Neuronal stem cell (in vitro differentiated cells): ENCODE data around the gene CAMTA1.

Experiments used
- DNase-seq: peaks from one replicate; pipeline ENCODE4 v3.0.0-alpha.2; 2013; ENCODE audit warnings: low spot score
- H2AFZ ChIP-seq: one replicate; pipeline ENCODE4 v1.6.1; 2013; ENCODE audit warnings: mild to moderate bottlenecking, low read length, inconsistent platforms
- H2AK5ac ChIP-seq: 2 replicates; pipeline ENCODE4 v1.6.1; 2013; ENCODE audit warnings: low read depth, mild to moderate bottlenecking, inconsistent platforms, low read length, moderate library complexity, mixed read lengths
- H2BK120ac ChIP-seq: 2 replicates; pipeline ENCODE4 v1.6.1; 2013; ENCODE audit warnings: low read depth, mild to moderate bottlenecking, inconsistent platforms, low read length, moderate library complexity, mixed read lengths
- H2BK12ac ChIP-seq: one replicate; pipeline ENCODE4 v1.6.1; 2013; ENCODE audit warnings: low read length, inconsistent platforms
- H2BK15ac ChIP-seq: 2 replicates; pipeline ENCODE4 v1.6.1; 2013; ENCODE audit warnings: mild to moderate bottlenecking, low read length, inconsistent platforms, mixed read lengths
- H2BK5ac ChIP-seq: one replicate; pipeline ENCODE4 v1.6.1; 2013; ENCODE audit warnings: inconsistent platforms, mild to moderate bottlenecking, low read length, moderate library complexity
- H3K14ac ChIP-seq: one replicate; pipeline ENCODE4 v1.6.1; 2013; ENCODE audit warnings: low read length, inconsistent platforms
- H3K18ac ChIP-seq: 2 replicates; pipeline ENCODE4 v1.6.1; 2013; ENCODE audit warnings: low read length, inconsistent platforms
- H3K23ac ChIP-seq: 2 replicates; pipeline ENCODE4 v1.6.1; 2013; ENCODE audit warnings: low read depth, mild to moderate bottlenecking, mixed read lengths, low read length, inconsistent platforms; ENCODE audit not compliant: poor library complexity
- H3K27ac ChIP-seq: replicated peaks from 3 replicates; pipeline ENCODE4 v1.5.1; 2013; ENCODE audit warnings: low read length, inconsistent platforms
- H3K27me3 ChIP-seq, 3 experiments: 2 replicates each; pipeline ENCODE4 v1.6.1; 2013; ENCODE audit warnings: low read length in 3 of 3, mild to moderate bottlenecking in 2 of 3, inconsistent platforms in 1 of 3, low read depth in 1 of 3, mixed read lengths in 1 of 3, moderate library complexity in 1 of 3; ENCODE audit not compliant: control insufficient read depth in 3 of 3, insufficient read depth in 3 of 3
- H3K36me3 ChIP-seq, 2 donors: replicated peaks in 1 of 2; 2 replicates each; pipeline ENCODE4 v1.6.1; 2013; ENCODE audit warnings: low read length in 2 of 2; ENCODE audit not compliant: control insufficient read depth in 2 of 2, insufficient read depth in 2 of 2
- H3K4ac ChIP-seq: 2 replicates; pipeline ENCODE4 v1.6.1; 2013; ENCODE audit warnings: inconsistent platforms, mild to moderate bottlenecking, low read length, moderate library complexity
- H3K4me1 ChIP-seq, 2 donors: 1 replicate in 1 of 2; 2 replicates in 1 of 2; pipeline ENCODE4 v1.6.1; 2013; ENCODE audit warnings: low read length in 2 of 2, low read depth in 1 of 2; ENCODE audit not compliant: control insufficient read depth in 2 of 2, insufficient read depth in 1 of 2
- H3K4me2 ChIP-seq: one replicate; pipeline ENCODE4 v1.6.1; 2013; ENCODE audit warnings: mild to moderate bottlenecking, low read length, inconsistent platforms; ENCODE audit not compliant: insufficient read depth, poor library complexity, severe bottlenecking
- H3K4me3 ChIP-seq, 2 donors: 2 replicates each; pipeline ENCODE4 v1.5.1; 2013; ENCODE audit warnings: low read length in 2 of 2, mild to moderate bottlenecking in 2 of 2, inconsistent platforms in 1 of 2, moderate library complexity in 1 of 2
- H3K79me1 ChIP-seq: one replicate; pipeline ENCODE4 v1.6.1; 2013; ENCODE audit warnings: low read depth, mild to moderate bottlenecking, inconsistent platforms, low read length, moderate library complexity
- H3K9ac ChIP-seq: one replicate; pipeline ENCODE4 v1.6.1; 2013; ENCODE audit warnings: mild to moderate bottlenecking, low read depth, low read length, inconsistent platforms; ENCODE audit not compliant: poor library complexity
- H3K9me3 ChIP-seq, 2 donors: replicated peaks in 1 of 2; 2 replicates each; pipeline versions ENCODE3 to v1.6.1; 2013; ENCODE audit warnings: low read length in 2 of 2, mild to moderate bottlenecking in 2 of 2, inconsistent platforms in 1 of 2, low read depth in 1 of 2, mixed read lengths in 1 of 2, moderate library complexity in 1 of 2; ENCODE audit not compliant: control insufficient read depth in 2 of 2, insufficient read depth in 1 of 2
- H4K8ac ChIP-seq: one replicate; pipeline ENCODE4 v1.6.1; 2013; ENCODE audit warnings: low read depth, mild to moderate bottlenecking, inconsistent platforms, low read length, moderate library complexity
- H4K91ac ChIP-seq: one replicate; pipeline ENCODE4 v1.6.1; 2013; ENCODE audit warnings: low read length, low read depth, mild to moderate bottlenecking, inconsistent platforms; ENCODE audit not compliant: poor library complexity
- WGBS, 2 donors: extraction: QIAGEN DNeasy Blood & Tissue Kit; methylation state at CpG; one replicate each; pipeline ENCODE4 v1.1.7; 2013; ENCODE audit warnings: missing lambda C conversion rate in 2 of 2, mixed read lengths in 1 of 2; ENCODE audit not compliant: insufficient read length in 2 of 2, insufficient replicate concordance in 1 of 2; ENCODE audit errors: extremely low coverage in 2 of 2; 5-methylcytosine and 5-hydroxymethylcytosine counted together

CAMTA1 gene

GRCh38 chr1:7485086-7485780 is 700.0 kb downstream of the CAMTA1 start:
- H2BK12ac ChIP-seq = no peak overlapping the region

GRCh38 chr1:7485826-7486225 is 700.6 kb downstream of the CAMTA1 start:
- no peak for DNase-seq
- H3K23ac ChIP-seq = no peak overlapping the region
- no peak overlapping the region for H4K8ac ChIP-seq
- H4K91ac ChIP-seq = no peak overlapping the region
- H2BK15ac ChIP-seq = no peak overlapping the region
- no peaks in the 10 kb centered on the region for H3K9me3 ChIP-seq
- no peak overlapping the region for H3K4ac ChIP-seq
- no peaks in the 10 kb centered on the region for H3K36me3 ChIP-seq
- H3K79me1 ChIP-seq = no peaks in the 10 kb centered on the region
- no peak overlapping the region for H3K27ac ChIP-seq
- H2BK12ac ChIP-seq = no peak overlapping the region
- H2AK5ac ChIP-seq = no peak overlapping the region
- no peak overlapping the region for H2AFZ ChIP-seq
- H2BK5ac ChIP-seq = no peak overlapping the region
- no peak overlapping the region for H3K4me2 ChIP-seq
- no peak overlapping the region for H2BK120ac ChIP-seq
- H3K14ac ChIP-seq = no peak overlapping the region
- peaks cover 0 to 6% (median 0%) of the 10 kb centered on the region in 3 experiments for H3K27me3 ChIP-seq
- no peak overlapping the region for H3K18ac ChIP-seq
- H3K9ac ChIP-seq = no peak overlapping the region
- no peak overlapping the region for H3K4me3 ChIP-seq
- WGBS, 2 donors = no CpG with 5 or more reads among the region's 6 CpGs
- peaks cover 0 to 6% of the 10 kb centered on the region in 2 donors for H3K4me1 ChIP-seq

More at GRCh38 chr1:7485086-7485780, 700.0 kb downstream of the CAMTA1 start:
- Histone ChIP-seq H3K4me3 (no peak overlapping the region), H3K14ac (no peak overlapping the region), H3K4me2 (no peak overlapping the region), H3K36me3 (no peaks in the 10 kb centered on the region), H2BK120ac (no peak overlapping the region), H2BK15ac (no peak overlapping the region), H3K18ac (no peak overlapping the region), H3K4ac (no peak overlapping the region), H3K4me1 (peaks cover 0 to 6% of the 10 kb centered on the region in 2 donors), H2AK5ac (no peak overlapping the region), H3K23ac (no peak overlapping the region), H3K9me3 (no peaks in the 10 kb centered on the region), H3K9ac (no peak overlapping the region), H4K91ac (no peak overlapping the region), H3K27me3 (peaks cover 0 to 6% (median 0%) of the 10 kb centered on the region in 3 experiments), H3K27ac (no peak overlapping the region), H2BK5ac (no peak overlapping the region), H4K8ac (no peak overlapping the region), H3K79me1 (no peaks in the 10 kb centered on the region), H2AFZ (no peak overlapping the region)
- WGBS, 2 donors = no CpG with 5 or more reads among the region's 10 CpGs
- no peak for DNase-seq

GRCh38 chr1:7487766-7488474 is 702.7 kb downstream of the CAMTA1 start:
- no peak overlapping the region for H3K27ac ChIP-seq
- no peak overlapping the region for H3K23ac ChIP-seq
- H2BK15ac ChIP-seq = no peak overlapping the region
- H4K8ac ChIP-seq = no peak overlapping the region
- no peak overlapping the region for H3K4me3 ChIP-seq
- peaks cover 0 to 2% (median 0%) of the 10 kb centered on the region in 3 experiments for H3K27me3 ChIP-seq
- no peak overlapping the region for H2AFZ ChIP-seq
- no peak overlapping the region for H2AK5ac ChIP-seq
- H3K4me1 ChIP-seq = peaks cover 0 to 9% of the 10 kb centered on the region in 2 donors
- H3K9me3 ChIP-seq = no peaks in the 10 kb centered on the region
- no peak overlapping the region for H2BK5ac ChIP-seq
- H4K91ac ChIP-seq = no peak overlapping the region
- no peak overlapping the region for H2BK12ac ChIP-seq
- H3K9ac ChIP-seq = no peak overlapping the region
- H3K4me2 ChIP-seq = no peak overlapping the region
- no peak for DNase-seq
- H3K36me3 ChIP-seq = no peaks in the 10 kb centered on the region
- no peak overlapping the region for H3K4ac ChIP-seq
- H3K14ac ChIP-seq = no peak overlapping the region
- H3K79me1 ChIP-seq = no peaks in the 10 kb centered on the region
- no CpG with 5 or more reads among the region's 8 CpGs for WGBS, 2 donors
- no peak overlapping the region for H2BK120ac ChIP-seq
- peak overlapping the region; percentile 45 for H3K18ac ChIP-seq

- no peak overlapping the region for H3K23ac ChIP-seq
- no peaks in the 10 kb centered on the region for H3K79me1 ChIP-seq
- H3K9ac ChIP-seq = no peak overlapping the region
- no peak overlapping the region for H4K8ac ChIP-seq
- H2BK120ac ChIP-seq = no peak overlapping the region
- no peak overlapping the region for H4K91ac ChIP-seq
- no peak overlapping the region for H2BK15ac ChIP-seq
- no peak overlapping the region for H3K4ac ChIP-seq
- H2BK12ac ChIP-seq = no peak overlapping the region
- H3K36me3 ChIP-seq = no peaks in the 10 kb centered on the region
- no peak for DNase-seq
- no peak overlapping the region for H3K4me3 ChIP-seq
- no peaks in the 10 kb centered on the region for H3K9me3 ChIP-seq
- no peak overlapping the region for H2AFZ ChIP-seq
- no peak overlapping the region for H2BK5ac ChIP-seq
- no peak overlapping the region for H3K4me2 ChIP-seq
- no peak overlapping the region for H2AK5ac ChIP-seq
- H3K4me1 ChIP-seq = peaks cover 0 to 8% of the 10 kb centered on the region in 2 donors
- no peaks in the 10 kb centered on the region for H3K27me3 ChIP-seq
- no peak overlapping the region for H3K14ac ChIP-seq
- WGBS, 2 donors = no CpG with 5 or more reads among the region's 1 CpG
- no peak overlapping the region for H3K27ac ChIP-seq
- H3K18ac ChIP-seq = no peak overlapping the region
Measured at GRCh38 chr1:7488475-7488842, 703.2 kb downstream of the CAMTA1 start.
